Heart right ventricle (tissue), 16 donors: ENCODE results near the gene WDR64. TPM values are rescaled to one million over a fixed set of nuclear protein-coding genes. Genes with fewer than 3 reads are reported as not detected.

Experiments
- ATAC-seq, 8 donors: fragments of 200-7000 bp; cut with Tn5 transposase; one replicate each; pipeline ENCODE4 v1.9.1; 2020; ENCODE audit warnings: mild to moderate bottlenecking in 8 of 8, moderate library complexity in 8 of 8, moderate number of reproducible peaks in 1 of 8
- DNase-seq, 2 donors: peaks; one replicate each; pipeline ENCODE4 v3.0.0-alpha.2; 2020
- H3K27ac ChIP-seq, 10 donors: fragments of 200-600 bp; sonication (generic) in 2 of 10; one replicate each; pipeline versions ENCODE4 v1.5.0 to v1.8.0; 2020 to 2022; ENCODE audit warnings: mild to moderate bottlenecking in 3 of 10
- H3K27me3 ChIP-seq, 7 donors: fragments of 200-600 bp; one replicate each; pipeline ENCODE4 v1.8.0; 2021 to 2022; ENCODE audit warnings: mild to moderate bottlenecking in 2 of 7
- H3K36me3 ChIP-seq, 9 donors: fragments of 200-600 bp; sonication (generic) in 1 of 9; one replicate each; pipeline versions ENCODE4 v1.5.0 to v1.8.0; 2020 to 2022; ENCODE audit warnings: mild to moderate bottlenecking in 2 of 9
- H3K4me1 ChIP-seq, 9 donors: fragments of 200-600 bp; sonication (generic) in 1 of 9; one replicate each; pipeline versions ENCODE4 v1.5.0 to v1.8.0; 2020 to 2022; ENCODE audit warnings: mild to moderate bottlenecking in 4 of 9
- H3K4me3 ChIP-seq, 10 donors: fragments of 200-600 bp; sonication (generic) in 2 of 10; one replicate each; pipeline versions ENCODE4 v1.5.0 to v1.8.0; 2020 to 2022; ENCODE audit warnings: mild to moderate bottlenecking in 7 of 10, moderate library complexity in 2 of 10
- H3K9me3 ChIP-seq, 11 donors: fragments of 200-600 bp in 10 of 11; sonication (generic) in 2 of 11; one replicate each; pipeline versions ENCODE4 v1.5.0 to v1.8.0; 2013 to 2022; ENCODE audit warnings: mild to moderate bottlenecking in 2 of 11, control low read depth in 1 of 11, moderate library complexity in 1 of 11
- CTCF ChIP-seq, 9 donors: fragments of 200-600 bp; sonication (generic) in 2 of 9; IDR thresholded peaks; one replicate each; pipeline versions ENCODE4 v1.5.0 to v1.8.0; 2021 to 2022; ENCODE audit warnings: antibody characterized with exemption in 9 of 9, mild to moderate bottlenecking in 5 of 9, moderate library complexity in 1 of 9
- WGBS, 2 donors: extraction: QIAGEN DNeasy Blood & Tissue Kit; methylation state at CpG; one replicate each; pipeline ENCODE4 v1.1.7; 2013; ENCODE audit warnings: inconsistent platforms in 1 of 2; 5-methylcytosine and 5-hydroxymethylcytosine counted together
- intact Hi-C, 10 donors: fragments of 100-400 bp; cut with DNase I; formaldehyde crosslinking; loops; one replicate each; pipeline versions ENCODE4 v1.11.1 to v1.14.2; 2022
- polyA plus RNA-seq, 2 donors: library from polyadenylated mRNA; stranded (reverse); fragments of 200-250 nt; gene quantifications; one replicate each; pipeline ENCODE4 v1.2.3, GENCODE V29; 2013
- total RNA-seq, 10 donors: library from RNA; stranded (reverse); fragmentation: NEBNext Ultra II Directional in 3 of 10; extraction: Animal tissue kit (Norgen Biotek cat#: 25700) in 3 of 10; gene quantifications; one replicate each; pipeline versions ENCODE4 v1.2.1 to v1.2.4, GENCODE V29; 2021 to 2023
- donor health status: Arrhythmogenic right ventricular cardiomyopathy.
- donor health status: ischemic (EF 13 %, LVEDD 7.1; RV severe dilation, severe dysfunction).
- donor health status: healthy with polysubstance abuse.
- donor health status: DM: no; HTN: yes; CAD: no.
- donor health status: DM: no; HTN: no; CAD: no.
- donor health status: ischemic (EF 25% LVEDD 6.9; RV normal size, moderate dysfunction).
- donor health status: ischemic (EF 25% LVEDD 5.7; RV mildly dilated, moderate dysfunction).
- donor health status: healthy.
- donor health status: DM: yes; HTN: yes; CAD: no.
- donor health status: Ischemic cardiomyopathy.
- donor health status: ischemic (EF 35%, LVEDD 5.7; RV mildly dilated, moderate dysfunction).
- donor health status: nonischemic (EF 11% LVEDD 7.7; RV severe dilation, severe dysfunction).
- donor health status: DM: yes; HTN: yes; CAD: no.
- donor health status: PGD.
- donor health status: ischemic (EF 29% LVEDD 5.4; RV normal size, mild dysfunction).
- donor health status: nonischemic (EF 23%, LVEDD 6.1; RV moderate dilation, normal function).

The WDR64 gene
- total and polyA plus RNA-seq, 12 donors = 0.59 TPM; not detected in 11

GRCh38 chr1:241827264-241827663 is 175.2 kb downstream of the WDR64 start:
- peak in 6 of 8 donors; percentile 53 to 82 (median 74) for ATAC-seq
- intact Hi-C loops = loop anchor here in 1 of 10 donors (10.0 kb wide), 1 partner anchor 292 kb away; the partner anchor contains the start of gene KMO
- H3K4me1 ChIP-seq = peaks cover 0 to 20% (median 0%) of the 10 kb centered on the region in 9 donors

GRCh38 chr1:241828463-241829021 is 176.5 kb downstream of the WDR64 start:
- ATAC-seq (peak in 1 of 8 donors; percentile 78), DNase-seq (no peak)
- TF ChIP-seq CTCF (IDR thresholded peaks at IDR 0.05) = no peak
- Histone ChIP-seq H3K4me1 (peaks cover 0 to 20% (median 0%) of the 10 kb centered on the region in 9 donors), H3K9me3 (no peaks in the 10 kb centered on the region), H3K27ac (no peak overlapping the region), H3K4me3 (no peak overlapping the region), H3K36me3 (no peaks in the 10 kb centered on the region), H3K27me3 (peaks cover 0 to 6% (median under 1%) of the 10 kb centered on the region in 7 donors)
- 44 to 46% methylated on average over 3 of the region's 3 CpGs for WGBS, 2 donors
- intact Hi-C loops = loop anchor here in 1 of 10 donors (10.0 kb wide), 1 partner anchor 294 kb away; the partner anchor contains the start of gene KMO

More at GRCh38 chr1:241827264-241827663, 175.2 kb downstream of the WDR64 start:
- WGBS, 2 donors = 46 to 56% methylated on average over 2 of the region's 2 CpGs
- H3K27me3 ChIP-seq = no peaks in the 10 kb centered on the region
- H3K36me3 ChIP-seq = no peaks in the 10 kb centered on the region
- no peak for TF ChIP-seq CTCF (IDR thresholded peaks at IDR 0.05)
- no peaks in the 10 kb centered on the region for H3K9me3 ChIP-seq
- peak in 1 of 2 donors; percentile 11 for DNase-seq
- H3K27ac ChIP-seq = no peak overlapping the region
- H3K4me3 ChIP-seq = no peak overlapping the region

DNA sequence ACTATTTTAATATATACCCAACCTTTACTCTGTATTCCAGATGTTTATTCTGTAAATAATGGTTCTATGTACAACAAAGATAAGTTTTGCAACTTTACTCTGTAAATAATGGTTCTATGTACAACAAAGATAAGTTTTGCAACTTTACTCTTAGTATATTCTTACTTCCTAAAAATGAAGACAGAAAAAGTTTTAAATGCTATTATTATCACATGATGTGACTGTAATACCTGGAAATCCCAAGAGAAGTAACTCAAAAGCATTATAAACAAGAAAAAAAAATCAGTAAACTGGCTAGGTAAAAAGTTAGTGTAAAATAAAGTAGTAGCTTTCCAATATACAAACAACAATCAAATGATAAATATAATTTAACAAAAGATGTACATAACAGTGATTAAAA is 177.4 kb downstream of the WDR64 start:
- Histone ChIP-seq H3K36me3 (no peaks in the 10 kb centered on the region), H3K4me3 (no peak overlapping the region), H3K27me3 (peaks cover 0 to 11% (median 3%) of the 10 kb centered on the region in 7 donors), H3K27ac (no peak overlapping the region), H3K9me3 (no peaks in the 10 kb centered on the region), H3K4me1 (peaks cover 0 to 20% (median 0%) of the 10 kb centered on the region in 9 donors)
- no peak for ATAC-seq
- no peak for DNase-seq
- intact Hi-C loops = loop anchor here in 1 of 10 donors (10.0 kb wide), 1 partner anchor 295 kb away; the partner anchor contains the start of gene KMO
- TF ChIP-seq CTCF (IDR thresholded peaks at IDR 0.05) = no peak

- H3K27ac ChIP-seq = no peak overlapping the region
- H3K27me3 ChIP-seq = peaks cover 0 to 17% (median 3%) of the 10 kb centered on the region in 7 donors
- no peaks in the 10 kb centered on the region for H3K36me3 ChIP-seq
- peak in 8 of 9 donors; percentile 26 to 64 (median 52) for TF ChIP-seq CTCF (IDR thresholded peaks at IDR 0.05)
- no peak for ATAC-seq
- no peaks in the 10 kb centered on the region for H3K4me1 ChIP-seq
- WGBS, 2 donors = 2 to 6% methylated on average over 1 of the region's 1 CpG
- no peaks in the 10 kb centered on the region for H3K9me3 ChIP-seq
- intact Hi-C loops = loop anchor here in 7 of 10 donors (5.0 to 10.0 kb wide), 4 partner anchors 220 to 303 kb away; partner anchors contain the start of gene KMO (in 2 of the 7)
- DNase-seq = no peak
- H3K4me3 ChIP-seq = no peak overlapping the region
Observed at GRCh38 chr1:241834733-241835377, 182.8 kb downstream of the WDR64 start.
